Renal cortical epithelial cell (primary cell): ENCODE measurements around the gene DPT. TPM values are rescaled to one million over a fixed set of nuclear protein-coding genes. Genes with fewer than 3 reads are reported as not detected.

ENCODE experiments used
- DNase-seq: peaks from one replicate; pipeline ENCODE4 v3.0.0-alpha.2; 2011; ENCODE audit warnings: low read depth
- total RNA-seq: library from RNA; depleted of rRNA; stranded (reverse); fragments of >200 nt; gene quantifications from 2 replicates; pipeline ENCODE4 v1.2.3, GENCODE V29; 2014

Gene DPT
- total RNA-seq, 1 donor from 2014 or later = not detected

- peak; percentile 63 for DNase-seq
Measured at GRCh38 chr1:168736520-168736919, 7.5 kb upstream of the DPT start.

GRCh38 chr1:168735974-168736373 lies 7.0 kb upstream of the DPT start:
- no peak for DNase-seq

GRCh38 chr1:168734946-168735345 lies 5.9 kb upstream of the DPT start:
- DNase-seq = no peak

GRCh38 chr1:168734271-168734670 lies 5.3 kb upstream of the DPT start:
- DNase-seq = no peak

- no peak for DNase-seq
Measured at GRCh38 chr1:168733241-168733640, 4.2 kb upstream of the DPT start.

GRCh38 chr1:168732736-168733135 lies 3.7 kb upstream of the DPT start:
- DNase-seq = no peak

- no peak for DNase-seq
Measured at GRCh38 chr1:168731244-168731953, 2.4 kb upstream of the DPT start.

GRCh38 chr1:168729405-168729802 lies 398 bp upstream of the DPT start:
- no peak for DNase-seq

GRCh38 chr1:168726719-168727118 lies 2.3 kb downstream of the DPT start:
- no peak for DNase-seq

GRCh38 chr1:168726281-168726680 lies 2.7 kb downstream of the DPT start:
- DNase-seq = no peak

- DNase-seq = no peak
Measured at GRCh38 chr1:168725831-168726230, 3.2 kb downstream of the DPT start.

- DNase-seq = no peak
Measured at GRCh38 chr1:168725060-168725459, 3.9 kb downstream of the DPT start.

- no peak for DNase-seq
Measured at GRCh38 chr1:168723000-168723399, 6.0 kb downstream of the DPT start.

GRCh38 chr1:168720839-168721238 lies 8.2 kb downstream of the DPT start:
- DNase-seq = no peak

GRCh38 chr1:168719306-168720111 lies 9.5 kb downstream of the DPT start:
- peak; percentile 93 for DNase-seq

GRCh38 chr1:168717906-168718891 lies 10.8 kb downstream of the DPT start:
- DNase-seq = no peak

GRCh38 chr1:168714012-168714411 lies 15.0 kb downstream of the DPT start:
- DNase-seq = no peak

GRCh38 chr1:168709405-168710363 lies 19.3 kb downstream of the DPT start:
- peak; percentile 84 for DNase-seq

- no peak for DNase-seq
Measured at GRCh38 chr1:168708698-168709404, 20.2 kb downstream of the DPT start.

- peak; percentile 46 for DNase-seq
Measured at GRCh38 chr1:168706391-168706992, 22.5 kb downstream of the DPT start.
